EL (cell line): ENCODE results near the gene NFKB1.
"Not testable (repeated sequence)": the region's sequence is repeated elsewhere in the genome, so short reads cannot be mapped to it uniquely, and the experiment has no call there.

Experiments used
- DNase-seq: peaks from one replicate; pipeline ENCODE4 v3.0.0-alpha.2; 2016

NFKB1 gene

GRCh38 chr4:102601586-102602227 is 100.5 kb downstream of the NFKB1 start:
- DNase-seq, result no peak

GRCh38 chr4:102604222-102604940 is 103.2 kb downstream of the NFKB1 start:
- DNase-seq, result no peak

GRCh38 chr4:102606261-102606660 is 105.1 kb downstream of the NFKB1 start:
- no peak for DNase-seq

- no peak for DNase-seq
These were observed 105.8 kb downstream of the NFKB1 start for GRCh38 chr4:102606846-102607450.

- peak; percentile 26 for DNase-seq
These were observed 107.0 kb downstream of the NFKB1 start for GRCh38 chr4:102608190-102608589.

GRCh38 chr4:102610007-102610406 is 108.8 kb downstream of the NFKB1 start:
- no peak for DNase-seq

- no peak for DNase-seq
These were observed 109.3 kb downstream of the NFKB1 start for GRCh38 chr4:102610476-102610875.

- no peak for DNase-seq
These were observed 111.1 kb downstream of the NFKB1 start for GRCh38 chr4:102612210-102612609.

- DNase-seq, result no peak
These were observed 111.7 kb downstream of the NFKB1 start for GRCh38 chr4:102612824-102613366.

- DNase-seq, result no peak
These were observed 113.6 kb downstream of the NFKB1 start for GRCh38 chr4:102614801-102615200.

GRCh38 chr4:102616636-102617035 is 115.5 kb downstream of the NFKB1 start:
- no peak for DNase-seq

- DNase-seq, result not testable (repeated sequence)
These were observed 117.9 kb downstream of the NFKB1 start for GRCh38 chr4:102619021-102619420.

GRCh38 chr4:102619776-102620631 is 118.8 kb downstream of the NFKB1 start:
- DNase-seq, result peak; percentile 47

- DNase-seq, result peak; percentile 75
These were observed 119.7 kb downstream of the NFKB1 start for GRCh38 chr4:102620697-102621497.

GRCh38 chr4:102623622-102624021 is 122.5 kb downstream of the NFKB1 start:
- peak; percentile 53 for DNase-seq

GRCh38 chr4:102624505-102624904 is 123.3 kb downstream of the NFKB1 start:
- no peak for DNase-seq

GRCh38 chr4:102625232-102625930 is 124.2 kb downstream of the NFKB1 start:
- peak; percentile 52 for DNase-seq

GRCh38 chr4:102627831-102628523 is 126.8 kb downstream of the NFKB1 start:
- peak; percentile 69 for DNase-seq

GRCh38 chr4:102629673-102630072 is 128.5 kb downstream of the NFKB1 start:
- no peak for DNase-seq

- DNase-seq, result no peak
These were observed 130.5 kb downstream of the NFKB1 start for GRCh38 chr4:102631616-102632015.
